GM21390 (cell line): ENCODE results near the gene EPHX1.

Source experiments
- ATAC-seq: cut with Tn5 transposase; IDR thresholded peaks from one replicate; pipeline ENCODE4 v1.9.1; 2021; ENCODE audit not compliant: unreplicated experiment

The EPHX1 gene

DNA sequence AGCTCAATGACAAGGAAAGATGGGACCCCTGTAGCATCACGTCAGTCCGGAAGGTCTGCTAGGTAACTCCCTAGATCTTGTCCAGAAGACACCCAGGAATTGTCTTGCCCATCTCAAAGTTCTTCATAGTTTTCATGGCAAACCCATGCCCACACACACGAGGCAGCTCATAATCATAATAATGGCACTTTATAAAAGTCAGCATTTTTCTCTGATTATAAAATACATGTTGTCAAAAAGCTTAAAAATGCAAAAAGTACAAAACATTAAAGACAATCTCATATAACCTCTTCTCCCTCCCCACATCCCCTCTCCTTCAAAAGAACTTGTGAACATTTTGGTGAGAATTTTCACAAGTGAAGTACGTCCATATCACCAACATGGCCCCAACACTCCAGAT lies 30.8 kb downstream of the EPHX1 start:
- no peak for ATAC-seq

GRCh38 chr1:225842074-225842473 lies 32.1 kb downstream of the EPHX1 start:
- no peak for ATAC-seq

DNA sequence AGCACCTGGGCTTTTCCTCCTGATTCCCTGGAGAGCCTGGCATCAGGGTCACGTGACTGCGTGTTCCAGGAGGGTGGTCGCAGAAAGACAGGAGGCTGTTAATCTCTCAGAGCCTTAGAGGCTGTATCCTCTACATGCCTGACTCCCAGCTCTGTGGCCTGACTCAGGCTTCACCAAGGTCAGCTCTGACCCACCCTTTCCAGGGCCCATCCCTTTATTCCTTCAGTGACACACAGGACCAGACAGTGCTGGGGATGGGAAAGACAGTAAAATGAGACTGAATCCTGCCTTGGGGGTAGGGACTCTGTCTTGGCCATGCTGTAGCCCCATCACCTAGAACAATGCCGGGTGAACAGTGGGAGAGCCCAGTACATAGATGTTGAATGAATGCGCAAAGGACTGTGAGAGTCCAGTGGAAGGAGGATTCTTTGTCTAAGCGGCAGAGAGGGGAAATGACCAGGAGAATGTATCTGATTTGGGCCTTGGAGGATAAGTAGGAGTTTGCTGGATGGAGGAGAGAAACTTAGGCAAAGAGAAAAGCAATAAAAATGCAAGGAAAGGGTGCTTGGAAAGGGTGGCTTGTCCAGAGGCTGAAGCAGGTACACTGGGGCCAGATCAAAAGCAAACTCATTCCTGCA lies 33.0 kb downstream of the EPHX1 start:
- ATAC-seq, result no peak

GRCh38 chr1:225843426-225843795 lies 33.5 kb downstream of the EPHX1 start:
- no peak for ATAC-seq

- no peak for ATAC-seq
Observed at GRCh38 chr1:225844236-225845061, 34.5 kb downstream of the EPHX1 start.

DNA sequence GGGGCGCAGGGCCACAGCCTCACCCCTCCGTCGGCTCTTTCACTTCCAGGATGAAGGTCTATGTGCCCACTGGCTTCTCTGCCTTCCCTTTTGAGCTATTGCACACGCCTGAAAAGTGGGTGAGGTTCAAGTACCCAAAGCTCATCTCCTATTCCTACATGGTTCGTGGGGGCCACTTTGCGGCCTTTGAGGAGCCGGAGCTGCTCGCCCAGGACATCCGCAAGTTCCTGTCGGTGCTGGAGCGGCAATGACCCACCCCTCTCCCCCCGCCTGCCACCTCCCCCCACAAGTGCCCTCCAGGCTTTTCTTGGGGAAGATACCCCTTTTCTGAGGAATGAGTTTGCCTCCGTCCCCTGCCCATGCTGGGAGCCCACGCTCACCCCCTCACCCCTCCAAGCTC lies 35.2 kb downstream of the EPHX1 start:
- no peak for ATAC-seq

DNA sequence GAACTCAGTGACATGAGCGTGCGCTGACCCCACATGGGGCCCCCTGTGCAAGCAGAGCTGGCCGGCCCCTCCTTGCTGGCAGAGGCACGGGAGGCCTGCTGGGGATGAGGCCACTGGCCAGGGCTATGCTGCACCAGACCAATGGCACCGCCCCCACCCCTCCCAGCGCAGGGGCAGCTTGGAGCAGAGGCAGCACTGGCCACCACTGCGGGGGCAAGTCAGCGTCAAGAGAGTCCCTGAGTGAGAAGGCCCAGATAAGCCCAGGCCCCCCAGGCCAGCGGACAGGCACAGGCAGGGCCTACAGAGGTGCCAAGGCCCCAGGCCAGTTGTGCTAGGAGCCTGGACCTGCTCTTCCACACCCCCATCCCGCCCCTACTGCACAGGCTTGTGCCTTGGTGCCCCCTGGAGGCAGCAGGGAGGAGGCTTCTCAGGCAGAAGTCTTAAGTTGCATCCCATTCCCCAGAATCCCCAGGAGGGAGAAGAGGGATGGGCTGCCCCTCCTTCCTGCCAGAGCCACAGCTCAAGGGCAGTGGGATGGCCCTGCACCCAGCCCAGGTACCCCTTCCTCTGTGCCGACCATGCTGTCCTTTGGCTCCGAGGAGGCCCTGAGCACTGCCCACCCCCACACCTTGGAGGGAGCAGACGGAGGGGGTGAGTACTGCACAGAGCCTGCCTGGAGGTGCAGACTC lies 35.8 kb downstream of the EPHX1 start:
- ATAC-seq, result no peak

- ATAC-seq, result no peak
Observed at GRCh38 chr1:225846331-225847310, 36.7 kb downstream of the EPHX1 start.

DNA sequence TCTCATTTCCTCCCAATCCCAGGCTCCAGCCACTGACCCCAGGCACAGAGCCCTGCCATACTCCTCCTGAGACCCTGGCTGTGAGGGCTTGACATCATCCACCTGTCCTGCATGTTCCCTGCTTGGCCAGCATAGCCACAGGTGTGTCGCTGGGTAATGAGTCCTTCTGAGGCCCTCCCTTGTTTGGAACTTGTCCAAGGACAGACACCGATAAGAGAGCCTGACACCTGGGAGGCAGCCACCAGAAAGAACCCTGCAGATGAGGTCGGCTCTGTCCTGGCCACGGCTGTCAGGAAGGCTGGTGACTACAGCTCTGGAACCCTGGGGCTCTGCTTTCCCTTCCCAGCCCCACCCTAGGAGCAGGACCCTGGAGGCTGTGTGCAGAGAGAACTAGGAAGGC lies 37.7 kb downstream of the EPHX1 start:
- ATAC-seq, result peak; percentile 5

- ATAC-seq, result peak; percentile 74
Observed at GRCh38 chr1:225848030-225848955, 38.4 kb downstream of the EPHX1 start.

DNA sequence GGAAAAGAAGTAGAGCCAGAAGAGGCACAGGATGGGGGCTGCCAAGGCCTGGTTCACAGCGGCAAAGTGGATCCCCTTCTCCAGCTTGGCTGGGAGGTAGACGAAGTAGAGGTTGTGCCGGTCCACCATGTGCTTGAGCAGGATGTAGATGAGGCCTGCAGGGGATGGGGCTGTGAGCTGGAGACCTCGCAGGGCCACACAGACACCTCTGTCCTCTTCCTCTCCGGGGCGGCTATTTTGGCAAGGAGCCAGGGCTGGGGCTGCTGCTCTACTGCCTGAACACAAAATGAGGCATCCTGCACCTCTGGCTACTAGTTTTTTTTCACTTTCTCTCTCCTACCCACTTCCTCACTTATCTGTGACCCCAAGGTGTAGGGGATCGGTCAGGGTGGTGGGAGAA lies 40.0 kb downstream of the EPHX1 start:
- ATAC-seq, result no peak

- ATAC-seq, result no peak
Observed at GRCh38 chr1:225850370-225850769, 40.4 kb downstream of the EPHX1 start.

- peak; percentile 56 for ATAC-seq
Observed at GRCh38 chr1:225851805-225852204, 41.9 kb downstream of the EPHX1 start.

DNA sequence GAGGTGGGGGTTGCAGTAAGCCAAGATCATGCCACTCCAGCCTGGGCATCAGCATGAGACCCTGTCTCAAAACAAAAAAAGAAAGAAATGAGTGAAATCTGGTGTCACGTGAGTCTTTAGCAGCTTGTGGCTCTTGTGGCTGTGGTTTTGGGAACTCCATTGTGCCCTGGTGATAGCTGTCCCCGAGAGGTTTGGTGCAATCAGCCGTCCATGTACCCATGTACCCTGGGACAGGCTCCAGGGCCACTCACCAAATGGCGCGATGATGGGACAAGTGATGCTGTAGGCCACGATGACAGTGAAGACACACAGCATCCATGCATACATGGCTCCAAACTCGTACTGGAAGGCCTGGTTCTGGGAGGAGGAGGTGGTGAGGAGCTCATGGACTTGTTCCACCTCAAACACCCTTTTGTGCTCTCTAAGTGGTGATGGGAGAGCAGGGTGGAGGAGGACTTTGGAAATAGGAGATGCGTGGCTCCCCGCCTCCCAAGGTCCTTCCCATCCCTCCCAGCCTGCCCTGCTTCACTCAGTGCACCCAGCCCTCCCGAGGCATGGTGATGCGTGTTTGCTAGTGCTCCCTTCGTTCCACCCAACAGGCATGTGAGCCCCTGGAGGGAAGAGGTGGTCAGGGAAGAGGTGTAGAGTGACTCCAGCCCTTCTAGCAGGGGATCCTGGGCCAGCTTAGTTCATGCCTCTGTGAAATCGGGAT lies 42.6 kb downstream of the EPHX1 start:
- ATAC-seq, result no peak

DNA sequence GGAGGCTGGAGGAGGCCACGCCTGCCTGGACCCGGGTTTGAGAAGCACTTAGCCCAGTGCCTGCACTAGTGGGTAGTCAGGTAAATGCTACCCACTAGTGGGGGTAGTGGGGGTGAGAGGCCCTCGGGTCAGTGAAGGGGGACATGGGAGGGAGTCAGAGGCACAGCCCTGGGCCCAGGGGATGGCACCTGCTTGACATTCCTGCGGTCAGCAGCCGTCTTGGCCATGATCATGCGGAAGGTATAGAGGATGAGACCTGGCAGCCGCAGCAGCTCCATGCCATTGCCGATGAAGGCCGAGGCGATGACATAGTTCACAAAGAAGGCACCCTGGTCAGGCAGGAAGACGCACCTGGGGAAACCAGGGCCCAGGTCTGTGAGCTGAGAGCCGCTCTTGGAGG lies 43.5 kb downstream of the EPHX1 start:
- ATAC-seq, result no peak

- ATAC-seq, result no peak
Observed at GRCh38 chr1:225855503-225856300, 45.8 kb downstream of the EPHX1 start.

DNA sequence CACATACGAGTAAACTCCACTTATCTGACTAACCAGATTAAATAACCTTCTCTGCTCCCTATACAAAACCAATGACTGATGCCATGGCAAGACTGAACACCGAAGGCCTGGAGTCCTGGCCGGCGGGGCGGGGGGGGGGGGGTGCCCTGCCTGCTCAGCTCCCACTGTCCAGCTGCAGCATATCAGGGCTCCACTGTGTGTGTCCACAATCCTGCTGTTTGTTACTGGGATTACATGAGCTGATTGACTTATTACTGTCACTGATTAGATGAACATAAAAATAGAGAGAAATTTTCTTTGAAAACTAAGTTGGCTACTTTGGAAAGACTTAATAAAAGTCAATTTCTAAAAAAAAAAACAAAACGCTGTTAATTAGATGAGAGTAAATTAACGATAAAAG lies 47.3 kb downstream of the EPHX1 start:
- ATAC-seq, result no peak

DNA sequence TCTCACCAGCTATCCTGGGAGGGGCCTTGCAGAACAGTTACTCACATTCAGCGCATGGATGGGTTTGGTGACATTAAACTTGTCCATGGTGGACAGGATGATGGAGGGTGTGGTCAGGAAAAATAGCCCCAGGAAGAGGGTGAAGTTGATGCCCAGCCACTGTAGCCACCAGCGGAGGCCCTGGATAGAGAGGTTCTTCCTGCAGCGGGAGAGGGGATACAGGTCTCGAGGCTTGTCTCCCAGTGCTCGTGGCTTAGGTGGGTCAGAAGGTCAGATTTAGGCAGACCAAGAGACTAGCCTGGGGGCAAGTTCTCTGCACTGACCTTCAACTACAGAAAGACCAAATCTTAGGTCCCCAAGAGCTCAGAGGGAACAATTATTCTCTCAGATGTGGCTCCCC lies 49.2 kb downstream of the EPHX1 start:
- ATAC-seq, result no peak
